Measurements from ENCODE around the gene LYRM2. TPM values are rescaled to one million over a fixed set of nuclear protein-coding genes. Genes with fewer than 3 reads are reported as not detected.

LYRM2 gene
- total RNA-seq, 1 donor from 2014 or later: 9.4 TPM

- Histone ChIP-seq H3K9ac (ENCODE audit: low read depth in 1 of 3, low read length in 3 of 3) (peak overlapping the region; percentile 28 to 52 (median 35)), H3K4me1 (ENCODE audit: control insufficient read depth in 3 of 3, insufficient read depth in 3 of 3, low read length in 3 of 3) (peaks cover 31 to 56% (median 43%) of the 10 kb centered on the region in 3 donors), H3K27ac (ENCODE audit: low read depth, low read length) (peak overlapping the region; percentile 80), H3K9me3 (ENCODE audit: control insufficient read depth in 3 of 3, low read length in 3 of 3) (no peaks in the 10 kb centered on the region), H3K4me3 (ENCODE audit: low read length in 3 of 3) (peak overlapping the region in 1 of 3 donors; percentile 53), H3K27me3 (ENCODE audit: control insufficient read depth in 3 of 3, insufficient read depth in 3 of 3, low read length in 3 of 3) (no peaks in the 10 kb centered on the region), H3K36me3 (ENCODE audit: control insufficient read depth in 3 of 3, insufficient read depth in 3 of 3, low read length in 3 of 3) (peaks cover 49 to 75% (median 72%) of the 10 kb centered on the region in 3 donors)
Measured at GRCh38 chr6:89675949-89676748, 37.6 kb upstream of the LYRM2 start.

GRCh38 chr6:89670935-89671565 is 32.5 kb upstream of the LYRM2 start:
- peak overlapping the region; percentile 70 for H3K27ac ChIP-seq (ENCODE audit: low read depth, low read length)
- H3K9ac ChIP-seq (ENCODE audit: low read depth in 1 of 3, low read length in 3 of 3): peak overlapping the region in 1 of 3 donors; percentile 42
- peak overlapping the region in 2 of 3 donors; percentile 0 to 34 for H3K4me3 ChIP-seq (ENCODE audit: low read length in 3 of 3)
- peaks cover 21 to 45% (median 30%) of the 10 kb centered on the region in 3 donors for H3K4me1 ChIP-seq (ENCODE audit: control insufficient read depth in 3 of 3, insufficient read depth in 3 of 3, low read length in 3 of 3)
- no peaks in the 10 kb centered on the region for H3K27me3 ChIP-seq (ENCODE audit: control insufficient read depth in 3 of 3, insufficient read depth in 3 of 3, low read length in 3 of 3)
- no peaks in the 10 kb centered on the region for H3K9me3 ChIP-seq (ENCODE audit: control insufficient read depth in 3 of 3, low read length in 3 of 3)
- peaks cover 27 to 71% (median 51%) of the 10 kb centered on the region in 3 donors for H3K36me3 ChIP-seq (ENCODE audit: control insufficient read depth in 3 of 3, insufficient read depth in 3 of 3, low read length in 3 of 3)

GRCh38 chr6:89669002-89669401 is 30.5 kb upstream of the LYRM2 start:
- Histone ChIP-seq H3K27ac (ENCODE audit: low read depth, low read length) (peak overlapping the region; percentile 30), H3K4me3 (ENCODE audit: low read length in 3 of 3) (no peak overlapping the region), H3K4me1 (ENCODE audit: control insufficient read depth in 3 of 3, insufficient read depth in 3 of 3, low read length in 3 of 3) (peaks cover 11 to 27% (median 18%) of the 10 kb centered on the region in 3 donors), H3K9ac (ENCODE audit: low read depth in 1 of 3, low read length in 3 of 3) (peak overlapping the region in 1 of 3 donors; percentile 25), H3K9me3 (ENCODE audit: control insufficient read depth in 3 of 3, low read length in 3 of 3) (no peaks in the 10 kb centered on the region), H3K36me3 (ENCODE audit: control insufficient read depth in 3 of 3, insufficient read depth in 3 of 3, low read length in 3 of 3) (peaks cover 19 to 62% (median 41%) of the 10 kb centered on the region in 3 donors), H3K27me3 (ENCODE audit: control insufficient read depth in 3 of 3, insufficient read depth in 3 of 3, low read length in 3 of 3) (no peaks in the 10 kb centered on the region)

- peak overlapping the region; percentile 30 for H3K27ac ChIP-seq (ENCODE audit: low read depth, low read length)
- H3K4me1 ChIP-seq (ENCODE audit: control insufficient read depth in 3 of 3, insufficient read depth in 3 of 3, low read length in 3 of 3): peaks cover 11 to 26% (median 19%) of the 10 kb centered on the region in 3 donors
- H3K36me3 ChIP-seq (ENCODE audit: control insufficient read depth in 3 of 3, insufficient read depth in 3 of 3, low read length in 3 of 3): peaks cover 15 to 57% (median 39%) of the 10 kb centered on the region in 3 donors
- H3K27me3 ChIP-seq (ENCODE audit: control insufficient read depth in 3 of 3, insufficient read depth in 3 of 3, low read length in 3 of 3): no peaks in the 10 kb centered on the region
- H3K9me3 ChIP-seq (ENCODE audit: control insufficient read depth in 3 of 3, low read length in 3 of 3): no peaks in the 10 kb centered on the region
- no peak overlapping the region for H3K4me3 ChIP-seq (ENCODE audit: low read length in 3 of 3)
- H3K9ac ChIP-seq (ENCODE audit: low read depth in 1 of 3, low read length in 3 of 3): no peak overlapping the region
Measured at GRCh38 chr6:89667872-89668556, 29.5 kb upstream of the LYRM2 start.

GRCh38 chr6:89662659-89663223 is 24.2 kb upstream of the LYRM2 start:
- H3K27me3 ChIP-seq (ENCODE audit: control insufficient read depth in 3 of 3, insufficient read depth in 3 of 3, low read length in 3 of 3): no peaks in the 10 kb centered on the region
- H3K27ac ChIP-seq (ENCODE audit: low read depth, low read length): peak overlapping the region; percentile 77
- no peak overlapping the region for H3K4me3 ChIP-seq (ENCODE audit: low read length in 3 of 3)
- no peak overlapping the region for H3K9ac ChIP-seq (ENCODE audit: low read depth in 1 of 3, low read length in 3 of 3)
- H3K4me1 ChIP-seq (ENCODE audit: control insufficient read depth in 3 of 3, insufficient read depth in 3 of 3, low read length in 3 of 3): peaks cover 4 to 18% (median 12%) of the 10 kb centered on the region in 3 donors
- H3K9me3 ChIP-seq (ENCODE audit: control insufficient read depth in 3 of 3, low read length in 3 of 3): no peaks in the 10 kb centered on the region
- H3K36me3 ChIP-seq (ENCODE audit: control insufficient read depth in 3 of 3, insufficient read depth in 3 of 3, low read length in 3 of 3): peaks cover 34 to 47% (median 45%) of the 10 kb centered on the region in 3 donors

- Histone ChIP-seq H3K27me3 (ENCODE audit: control insufficient read depth in 3 of 3, insufficient read depth in 3 of 3, low read length in 3 of 3) (no peaks in the 10 kb centered on the region), H3K9ac (ENCODE audit: low read depth in 1 of 3, low read length in 3 of 3) (peak overlapping the region; percentile 2 to 68 (median 12)), H3K27ac (ENCODE audit: low read depth, low read length) (peak overlapping the region; percentile 77), H3K36me3 (ENCODE audit: control insufficient read depth in 3 of 3, insufficient read depth in 3 of 3, low read length in 3 of 3) (peaks cover 40 to 55% (median 49%) of the 10 kb centered on the region in 3 donors), H3K4me3 (ENCODE audit: low read length in 3 of 3) (peak overlapping the region; percentile 45 to 65 (median 58)), H3K4me1 (ENCODE audit: control insufficient read depth in 3 of 3, insufficient read depth in 3 of 3, low read length in 3 of 3) (peaks cover 8 to 17% (median 12%) of the 10 kb centered on the region in 3 donors), H3K9me3 (ENCODE audit: control insufficient read depth in 3 of 3, low read length in 3 of 3) (no peaks in the 10 kb centered on the region)
Measured at GRCh38 chr6:89661559-89661958, 23.0 kb upstream of the LYRM2 start.

- Histone ChIP-seq H3K4me1 (ENCODE audit: control insufficient read depth in 3 of 3, insufficient read depth in 3 of 3, low read length in 3 of 3) (peaks cover 8 to 17% (median 12%) of the 10 kb centered on the region in 3 donors), H3K9me3 (ENCODE audit: control insufficient read depth in 3 of 3, low read length in 3 of 3) (no peaks in the 10 kb centered on the region), H3K27me3 (ENCODE audit: control insufficient read depth in 3 of 3, insufficient read depth in 3 of 3, low read length in 3 of 3) (no peaks in the 10 kb centered on the region), H3K4me3 (ENCODE audit: low read length in 3 of 3) (peak overlapping the region; percentile 45 to 65 (median 58)), H3K9ac (ENCODE audit: low read depth in 1 of 3, low read length in 3 of 3) (peak overlapping the region; percentile 8 to 68 (median 12)), H3K27ac (ENCODE audit: low read depth, low read length) (peak overlapping the region; percentile 77), H3K36me3 (ENCODE audit: control insufficient read depth in 3 of 3, insufficient read depth in 3 of 3, low read length in 3 of 3) (peaks cover 46 to 61% (median 48%) of the 10 kb centered on the region in 3 donors)
Measured at GRCh38 chr6:89660981-89661380, 22.4 kb upstream of the LYRM2 start.

GRCh38 chr6:89657445-89658158 is 19.1 kb upstream of the LYRM2 start:
- Histone ChIP-seq H3K27ac (ENCODE audit: low read depth, low read length) (no peak overlapping the region), H3K9ac (ENCODE audit: low read depth in 1 of 3, low read length in 3 of 3) (no peak overlapping the region), H3K36me3 (ENCODE audit: control insufficient read depth in 3 of 3, insufficient read depth in 3 of 3, low read length in 3 of 3) (peaks cover 58 to 77% (median 61%) of the 10 kb centered on the region in 3 donors), H3K4me3 (ENCODE audit: low read length in 3 of 3) (no peak overlapping the region), H3K4me1 (ENCODE audit: control insufficient read depth in 3 of 3, insufficient read depth in 3 of 3, low read length in 3 of 3) (peaks cover 7 to 17% (median 8%) of the 10 kb centered on the region in 3 donors), H3K9me3 (ENCODE audit: control insufficient read depth in 3 of 3, low read length in 3 of 3) (no peaks in the 10 kb centered on the region), H3K27me3 (ENCODE audit: control insufficient read depth in 3 of 3, insufficient read depth in 3 of 3, low read length in 3 of 3) (no peaks in the 10 kb centered on the region)

GRCh38 chr6:89655122-89655521 is 16.6 kb upstream of the LYRM2 start:
- H3K36me3 ChIP-seq (ENCODE audit: control insufficient read depth in 3 of 3, insufficient read depth in 3 of 3, low read length in 3 of 3): peaks cover 64 to 85% (median 68%) of the 10 kb centered on the region in 3 donors
- H3K9me3 ChIP-seq (ENCODE audit: control insufficient read depth in 3 of 3, low read length in 3 of 3): no peaks in the 10 kb centered on the region
- no peak overlapping the region for H3K4me3 ChIP-seq (ENCODE audit: low read length in 3 of 3)
- no peaks in the 10 kb centered on the region for H3K27me3 ChIP-seq (ENCODE audit: control insufficient read depth in 3 of 3, insufficient read depth in 3 of 3, low read length in 3 of 3)
- no peak overlapping the region for H3K27ac ChIP-seq (ENCODE audit: low read depth, low read length)
- H3K9ac ChIP-seq (ENCODE audit: low read depth in 1 of 3, low read length in 3 of 3): no peak overlapping the region
- peaks cover 0 to 4% (median 2%) of the 10 kb centered on the region in 3 donors for H3K4me1 ChIP-seq (ENCODE audit: control insufficient read depth in 3 of 3, insufficient read depth in 3 of 3, low read length in 3 of 3)

Measured in skeletal muscle tissue (tissue), 4 donors.